GM23338 (cell line): Measurements from ENCODE around the gene PLEKHH3. TPM values are rescaled to one million over a fixed set of nuclear protein-coding genes. Genes with fewer than 3 reads are reported as not detected.

Experiments
- ATAC-seq: fragments of 200-7000 bp; cut with Tn5 transposase; 3 replicates; pipeline ENCODE4 v1.9.1; 2020
- DNase-seq: peaks from one replicate; pipeline ENCODE4 v3.0.0-alpha.2; 2015; ENCODE audit warnings: low spot score
- H2AFZ ChIP-seq: fragments of 200-600 bp; sonication (generic); 2 replicates; pipeline ENCODE4 v1.8.0; 2016; ENCODE audit warnings: antibody characterized with exemption, mild to moderate bottlenecking, moderate library complexity
- H3F3A ChIP-seq: fragments of 200-600 bp; sonication (generic); replicated peaks from 2 replicates; pipeline ENCODE4 v1.8.0; 2017; ENCODE audit warnings: antibody characterized with exemption, mixed run types, low read depth
- H3K27ac ChIP-seq: fragments of 200-600 bp; sonication (generic); 2 replicates; pipeline ENCODE4 v1.6.1; 2016; ENCODE audit warnings: low read depth
- H3K27me3 ChIP-seq: fragments of 200-600 bp; sonication (generic); 2 replicates; pipeline ENCODE4 v1.8.0; 2016; ENCODE audit warnings: mild to moderate bottlenecking, mixed run types, moderate library complexity; ENCODE audit not compliant: insufficient read depth
- H3K36me3 ChIP-seq: fragments of 200-600 bp; sonication (generic); 2 replicates; pipeline ENCODE4 v1.8.0; 2016; ENCODE audit warnings: mild to moderate bottlenecking; ENCODE audit not compliant: insufficient read depth
- H3K4me1 ChIP-seq: fragments of 200-600 bp; sonication (generic); 2 replicates; pipeline ENCODE4 v1.8.0; 2016; ENCODE audit warnings: mild to moderate bottlenecking, moderate library complexity; ENCODE audit not compliant: insufficient read depth
- H3K4me2 ChIP-seq: fragments of 200-600 bp; sonication (generic); 2 replicates; pipeline ENCODE4 v1.7.1; 2017; ENCODE audit warnings: mixed run types
- H3K4me3 ChIP-seq: fragments of 200-600 bp; sonication (generic); 2 replicates; pipeline ENCODE4 v1.6.1; 2016; ENCODE audit warnings: mixed run types
- H3K79me2 ChIP-seq: fragments of 200-600 bp; sonication (generic); replicated peaks from 2 replicates; pipeline ENCODE4 v1.8.0; 2017; ENCODE audit warnings: mild to moderate bottlenecking; ENCODE audit not compliant: insufficient read depth
- H3K9me2 ChIP-seq: fragments of 200-600 bp; sonication (generic); 2 replicates; pipeline ENCODE4 v1.8.0; 2017; ENCODE audit not compliant: insufficient read depth
- H4K20me1 ChIP-seq: fragments of 200-600 bp; sonication (generic); replicated peaks from 2 replicates; pipeline ENCODE4 v1.8.0; 2017; ENCODE audit warnings: mild to moderate bottlenecking; ENCODE audit not compliant: insufficient read depth
- H3K27ac Mint-ChIP-seq: 2 replicates; pipeline ENCODE4 v1.8.0; 2020; ENCODE audit warnings: inconsistent platforms, mild to moderate bottlenecking, moderate library complexity, mixed read lengths
- H3K27me3 Mint-ChIP-seq: 3 replicates; pipeline ENCODE4 v1.8.0; 2022; ENCODE audit warnings: low read depth, mild to moderate bottlenecking, moderate library complexity, mixed read lengths, inconsistent platforms; ENCODE audit not compliant: insufficient read depth, poor library complexity
- H3K36me3 Mint-ChIP-seq: 3 replicates; pipeline ENCODE4 v1.8.0; 2021; ENCODE audit warnings: low read depth, mild to moderate bottlenecking, inconsistent platforms, moderate library complexity, mixed read lengths
- H3K4me1 Mint-ChIP-seq: 3 replicates; pipeline ENCODE4 v1.8.0; 2020; ENCODE audit warnings: mild to moderate bottlenecking, inconsistent platforms, mixed read lengths
- H3K4me3 Mint-ChIP-seq: 3 replicates; pipeline ENCODE4 v1.8.0; 2021; ENCODE audit warnings: moderate library complexity, mild to moderate bottlenecking, inconsistent platforms, mixed read lengths
- H3K9me3 Mint-ChIP-seq: 3 replicates; pipeline ENCODE4 v1.8.0; 2020; ENCODE audit warnings: moderate library complexity, mild to moderate bottlenecking, inconsistent platforms, mixed read lengths
- ETS1 ChIP-seq: IDR thresholded peaks from 2 replicates; pipeline ENCODE4 v1.6.1; 2016; ENCODE audit warnings: antibody characterized with exemption
- EZH2 ChIP-seq: fragments of 200-600 bp; sonication (generic); IDR thresholded peaks from one replicate; pipeline ENCODE4 v1.8.0; 2017; ENCODE audit warnings: antibody characterized with exemption, mild to moderate bottlenecking, low read depth; ENCODE audit not compliant: unreplicated experiment
- JUNB ChIP-seq: IDR thresholded peaks from one replicate; pipeline ENCODE4 v1.6.1; 2016; ENCODE audit warnings: antibody characterized with exemption; ENCODE audit not compliant: unreplicated experiment
- POLR2AphosphoS5 ChIP-seq: IDR thresholded peaks from 2 replicates; pipeline ENCODE4 v1.6.1; 2016; ENCODE audit warnings: antibody characterized with exemption, low read depth
- REST ChIP-seq: IDR thresholded peaks from one replicate; pipeline ENCODE4 v1.6.1; 2018; ENCODE audit warnings: antibody characterized with exemption; ENCODE audit not compliant: unreplicated experiment
- STAT1 ChIP-seq: IDR thresholded peaks from one replicate; pipeline ENCODE4 v1.6.1; 2016; ENCODE audit warnings: antibody characterized with exemption; ENCODE audit not compliant: unreplicated experiment
- ZNF114 ChIP-seq: fragments of 250-450 bp; sonication (Bioruptor Pico); IDR thresholded peaks from 2 replicates; pipeline ENCODE4 v1.5.0; 2020; ENCODE audit warnings: mild to moderate bottlenecking, moderate library complexity
- ZNF331 ChIP-seq: fragments of 250-450 bp; sonication (Bioruptor Pico); IDR thresholded peaks from 2 replicates; pipeline ENCODE4 v1.5.0; 2020; ENCODE audit warnings: low read depth, mild to moderate bottlenecking, moderate library complexity
- polyA plus RNA-seq: library from polyadenylated mRNA; unstranded; fragments of >200 nt; fragmentation: Nextera tagmentation; extraction: Ambion mirVana; gene quantifications from 2 replicates; pipeline ENCODE4 v1.2.1, GENCODE V29; 2016
- total RNA-seq: library from RNA; depleted of rRNA; stranded (reverse); fragments of >200 nt; shearing (Covaris generic); gene quantifications from 2 replicates; pipeline ENCODE4 v1.2.3, GENCODE V29; 2014
- TF ChIP-seq, protein P1 (sequence below), 2 experiments: fragments of 200-600 bp in 1 of 2; sonication (generic) in 1 of 2; conservative IDR thresholded peaks; 2 replicates each; pipeline versions ENCODE4 v1.5.1 to v1.6.1; 2016 to 2017; ENCODE audit warnings: antibody characterized with exemption in 2 of 2, low read depth in 2 of 2, mild to moderate bottlenecking in 2 of 2, moderate library complexity in 1 of 2

PLEKHH3 gene
- total and polyA plus RNA-seq, 2 experiments from 2014 or later: 10.9 to 24.2 TPM

- TF ChIP-seq, protein P1, sequence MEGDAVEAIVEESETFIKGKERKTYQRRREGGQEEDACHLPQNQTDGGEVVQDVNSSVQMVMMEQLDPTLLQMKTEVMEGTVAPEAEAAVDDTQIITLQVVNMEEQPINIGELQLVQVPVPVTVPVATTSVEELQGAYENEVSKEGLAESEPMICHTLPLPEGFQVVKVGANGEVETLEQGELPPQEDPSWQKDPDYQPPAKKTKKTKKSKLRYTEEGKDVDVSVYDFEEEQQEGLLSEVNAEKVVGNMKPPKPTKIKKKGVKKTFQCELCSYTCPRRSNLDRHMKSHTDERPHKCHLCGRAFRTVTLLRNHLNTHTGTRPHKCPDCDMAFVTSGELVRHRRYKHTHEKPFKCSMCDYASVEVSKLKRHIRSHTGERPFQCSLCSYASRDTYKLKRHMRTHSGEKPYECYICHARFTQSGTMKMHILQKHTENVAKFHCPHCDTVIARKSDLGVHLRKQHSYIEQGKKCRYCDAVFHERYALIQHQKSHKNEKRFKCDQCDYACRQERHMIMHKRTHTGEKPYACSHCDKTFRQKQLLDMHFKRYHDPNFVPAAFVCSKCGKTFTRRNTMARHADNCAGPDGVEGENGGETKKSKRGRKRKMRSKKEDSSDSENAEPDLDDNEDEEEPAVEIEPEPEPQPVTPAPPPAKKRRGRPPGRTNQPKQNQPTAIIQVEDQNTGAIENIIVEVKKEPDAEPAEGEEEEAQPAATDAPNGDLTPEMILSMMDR (conservative IDR thresholded peaks at IDR 0.05; ENCODE audit: low read depth in 2 of 2): no peak
- TF ChIP-seq ZNF114 (CRISPR knock-in tag) (no peak), REST (no peak), POLR2AphosphoS5 (no peak), ZNF331 (CRISPR knock-in tag) (no peak), ETS1 (no peak), STAT1 (no peak), EZH2 (no peak)
Measured at GRCh38 chr17:42684929-42685556, 8.2 kb upstream of the PLEKHH3 start (continued).

GRCh38 chr17:42683407-42684034 lies 6.7 kb upstream of the PLEKHH3 start:
- Histone ChIP-seq H3K4me1 (peaks cover 26% of the 10 kb centered on the region; the same call in 1 of the 2 replicates), H3K36me3 (no peaks in the 10 kb centered on the region), H3K4me3 (peak overlapping the region; percentile 67), H3K27ac (no peak overlapping the region), H3K27me3 (peaks cover 55% of the 10 kb centered on the region), H3F3A (peaks cover 37% of the 10 kb centered on the region), H2AFZ (peak overlapping the region; percentile 59; the same call in 1 of the 2 replicates), H3K79me2 (no peaks in the 10 kb centered on the region), H3K9me2 (no peaks in the 10 kb centered on the region), H3K4me2 (peak overlapping the region; percentile 91), H4K20me1 (0 out of 2 replicates have a peak, but pooled peaks cover 2% of the 10 kb centered on the region)
- Mint-ChIP-seq H3K4me1 (peaks cover 49% of the 10 kb centered on the region), H3K27ac (no peak overlapping the region), H3K9me3 (peaks cover 3% of the 10 kb centered on the region; the same call in 1 of the 3 replicates), H3K27me3 (peaks cover 45% of the 10 kb centered on the region), H3K4me3 (peak overlapping the region; percentile 86), H3K36me3 (peaks cover 24% of the 10 kb centered on the region)
- ATAC-seq: peak; percentile 21
- DNase-seq: peak; percentile 77
- TF ChIP-seq REST (no peak), JUNB (no peak)
